Adipose tissue (tissue), 3 donors: Measurements from ENCODE around the gene PCGF3. TPM values are rescaled to one million over a fixed set of nuclear protein-coding genes. Genes with fewer than 3 reads are reported as not detected.

Experiments used
- polyA plus RNA-seq, 3 donors: library from polyadenylated mRNA; stranded (reverse); fragments of 200-250 nt; gene quantifications; one replicate each; pipeline ENCODE4 v1.2.3, GENCODE V29; 2013
- donor health status: healthy with polysubstance abuse.
- donor health status: Bipolar disorder and iron deficiency.
- donor health status: healthy.

The PCGF3 gene
- polyA plus RNA-seq, 3 donors, result 15.8 to 38.9 (median 26.6) TPM

Other genes with a start within 250 kb of the PCGF3 start
- gene ZNF721, start 206.7 kb upstream of the PCGF3 start, polyA plus RNA-seq, result 10 to 100 TPM in 1 of 3 donors, 1 to 10 TPM in 2; 7.1 to 10.4 (median 9.5) TPM
- 10 to 100 TPM; 18.9 to 29.9 (median 28.6) TPM for gene PIGG, start 206.6 kb upstream of the PCGF3 start, polyA plus RNA-seq
- under 1 TPM in 1 of 3 donors, not detected in 2; 0.02 TPM for gene TMEM271, start 129.5 kb upstream of the PCGF3 start, polyA plus RNA-seq
- gene PDE6B, start 80.3 kb upstream of the PCGF3 start, polyA plus RNA-seq, result 1 to 10 TPM in 2 of 3 donors, under 1 TPM in 1; 0.76 to 1.7 (median 1.2) TPM
- gene ATP5ME, start 31.6 kb upstream of the PCGF3 start, polyA plus RNA-seq, result 100 to 1,000 TPM; 262 to 586 (median 547) TPM
- 10 to 100 TPM in 2 of 3 donors, 1 to 10 TPM in 1; 6.4 to 33.9 (median 22.4) TPM for gene MYL5, start 31.3 kb upstream of the PCGF3 start, polyA plus RNA-seq
- 10 to 100 TPM in 2 of 3 donors, 1 to 10 TPM in 1; 6.5 to 14.6 (median 10.3) TPM for gene SLC49A3, start 16.7 kb upstream of the PCGF3 start, polyA plus RNA-seq
- 10 to 100 TPM in 1 of 3 donors, 1 to 10 TPM in 2; 1.2 to 12.7 (median 2.4) TPM for gene CPLX1, start 120.3 kb downstream of the PCGF3 start, polyA plus RNA-seq
- gene GAK, start 226.5 kb downstream of the PCGF3 start, polyA plus RNA-seq, result 10 to 100 TPM; 75.2 to 90.3 (median 77.5) TPM
- 10 to 100 TPM; 13.8 to 33.2 (median 22.7) TPM for gene TMEM175, start 226.6 kb downstream of the PCGF3 start, polyA plus RNA-seq